Stomach (tissue), 9 donors: Measurements from ENCODE around the gene HBE1. TPM values are rescaled to one million over a fixed set of nuclear protein-coding genes. Genes with fewer than 3 reads are reported as not detected.

Experiments used
- DNase-seq, 2 donors: peaks; one replicate each; pipeline versions ENCODE4 v3.0.0 to v3.0.0-alpha.2; 2013 to 2019
- H3K27ac ChIP-seq, 5 donors: fragments of 200-600 bp in 4 of 5; sonication (generic) in 4 of 5; one replicate each; pipeline ENCODE4 v1.5.1; 2013 to 2019; ENCODE audit warnings: mild to moderate bottlenecking in 1 of 5, moderate library complexity in 1 of 5
- H3K27me3 ChIP-seq, 3 donors: fragments of 200-600 bp; sonication (generic); one replicate each; pipeline ENCODE4 v1.5.1; 2017 to 2019; ENCODE audit warnings: mixed run types in 1 of 3
- H3K36me3 ChIP-seq, 4 donors: fragments of 200-600 bp; sonication (generic); 1 replicate in 3 of 4; 2 replicates in 1 of 4; pipeline ENCODE4 v1.5.1; 2016 to 2019
- H3K4me1 ChIP-seq, 4 donors: fragments of 200-600 bp; sonication (generic); one replicate each; pipeline ENCODE4 v1.5.1; 2016 to 2019
- H3K4me3 ChIP-seq, 4 donors: fragments of 200-600 bp; sonication (generic) in 3 of 4; one replicate each; pipeline ENCODE4 v1.5.1; 2016 to 2019; ENCODE audit warnings: mild to moderate bottlenecking in 1 of 4
- H3K9me3 ChIP-seq, 4 donors: fragments of 200-600 bp; sonication (generic); one replicate each; pipeline ENCODE4 v1.5.1; 2016 to 2019
- CTCF ChIP-seq, 7 experiments: fragments of 450-650 bp in 4 of 7; fragments of 200-600 bp in 3 of 7; sonication (generic) in 3 of 7; IDR thresholded peaks; one replicate each; pipeline ENCODE4 v1.5.1; 2016 to 2019; ENCODE audit warnings: antibody characterized with exemption in 7 of 7, control low read depth in 2 of 7, mild to moderate bottlenecking in 1 of 7
- EP300 ChIP-seq: sonication (generic); formaldehyde crosslinking; IDR thresholded peaks from one replicate; pipeline ENCODE4 v1.6.1; 2017; ENCODE audit warnings: antibody characterized with exemption
- POLR2A ChIP-seq, 4 donors: fragments of 450-650 bp; IDR thresholded peaks; one replicate each; pipeline ENCODE4 v1.6.1; 2016; ENCODE audit warnings: antibody characterized with exemption in 4 of 4, control low read depth in 2 of 4, mild to moderate bottlenecking in 1 of 4, moderate library complexity in 1 of 4
- POLR2AphosphoS5 ChIP-seq, 3 donors: sonication (generic); formaldehyde crosslinking; IDR thresholded peaks; one replicate each; pipeline ENCODE4 v1.6.1; 2016; ENCODE audit warnings: antibody characterized with exemption in 3 of 3
- WGBS, 5 donors: extraction: QIAGEN DNeasy Blood & Tissue Kit in 3 of 5; methylation state at CpG; one replicate each; pipeline versions ENCODE4 v1.1.5 to v1.1.7; 2013 to 2018; 5-methylcytosine and 5-hydroxymethylcytosine counted together
- intact Hi-C: fragments of 100-400 bp; cut with DNase I; formaldehyde crosslinking; loops from one replicate; pipeline ENCODE4 v1.15.1; 2023; ENCODE audit warnings: low total_unique reads
- polyA plus RNA-seq, 3 donors: library from polyadenylated mRNA; stranded (reverse); fragments of 200-250 nt; gene quantifications; one replicate each; pipeline ENCODE4 v1.2.3, GENCODE V29; 2013
- total RNA-seq, 5 donors: library from RNA; depleted of rRNA; stranded (reverse); fragments of >200 nt; gene quantifications; one replicate each; pipeline versions ENCODE4 v1.1.0 to v1.2.3, GENCODE V29; 2014 to 2016
- donor health status: healthy with polysubstance abuse.
- donor health status: Bipolar disorder and iron deficiency.
- donor health status: healthy.

The HBE1 gene
- total and polyA plus RNA-seq, 8 donors: 1.3 TPM; not detected in 7

- peak in 1 of 3 donors; percentile 25 for TF ChIP-seq POLR2AphosphoS5 (IDR thresholded peaks at IDR 0.05)
- TF ChIP-seq POLR2A (IDR thresholded peaks at IDR 0.05): no peak
- intact Hi-C loops: no loop called here
- H3K27me3 ChIP-seq: no peaks in the 10 kb centered on the region
- no peaks in the 10 kb centered on the region for H3K9me3 ChIP-seq
- H3K4me1 ChIP-seq: no peaks in the 10 kb centered on the region
- DNase-seq: peak in 1 of 2 donors; percentile 67
- WGBS, 5 donors: 44 to 55% (median 54%) methylated on average over 7 of the region's 7 CpGs
- H3K4me3 ChIP-seq: no peak overlapping the region
- no peaks in the 10 kb centered on the region for H3K36me3 ChIP-seq
- H3K27ac ChIP-seq: no peak overlapping the region
These were observed 26.6 kb downstream of the HBE1 start for GRCh38 chr11:5242933-5243815.

- no peaks in the 10 kb centered on the region for H3K4me1 ChIP-seq
- no peaks in the 10 kb centered on the region for H3K27me3 ChIP-seq
- H3K27ac ChIP-seq: no peak overlapping the region
- no peak overlapping the region for H3K4me3 ChIP-seq
- DNase-seq: no peak
- H3K36me3 ChIP-seq: no peaks in the 10 kb centered on the region
- 54 to 69% (median 61%) methylated on average over 2 of the region's 2 CpGs for WGBS, 5 donors
- intact Hi-C loops: no loop called here
- no peaks in the 10 kb centered on the region for H3K9me3 ChIP-seq
- TF ChIP-seq CTCF (IDR thresholded peaks at IDR 0.05) (no peak), POLR2A (IDR thresholded peaks at IDR 0.05) (no peak), EP300 (no peak), POLR2AphosphoS5 (IDR thresholded peaks at IDR 0.05) (no peak)
These were observed 27.5 kb downstream of the HBE1 start for GRCh38 chr11:5242208-5242607.

GRCh38 chr11:5241458-5241857, 28.3 kb downstream of the HBE1 start:
- Histone ChIP-seq H3K4me1 (no peaks in the 10 kb centered on the region), H3K4me3 (no peak overlapping the region), H3K36me3 (no peaks in the 10 kb centered on the region), H3K9me3 (no peaks in the 10 kb centered on the region), H3K27ac (no peak overlapping the region), H3K27me3 (no peaks in the 10 kb centered on the region)
- intact Hi-C loops: no loop called here
- 65 to 80% (median 71%) methylated on average over 3 of the region's 3 CpGs for WGBS, 5 donors
- no peak for DNase-seq
- TF ChIP-seq POLR2AphosphoS5 (IDR thresholded peaks at IDR 0.05) (no peak), CTCF (IDR thresholded peaks at IDR 0.05) (no peak), EP300 (no peak), POLR2A (IDR thresholded peaks at IDR 0.05) (no peak)

- no peak for DNase-seq
- 49 to 70% (median 60%) methylated on average over 2 of the region's 2 CpGs for WGBS, 5 donors
- H3K9me3 ChIP-seq: no peaks in the 10 kb centered on the region
- no peaks in the 10 kb centered on the region for H3K36me3 ChIP-seq
- no peaks in the 10 kb centered on the region for H3K4me1 ChIP-seq
- H3K4me3 ChIP-seq: no peak overlapping the region
- TF ChIP-seq POLR2A (IDR thresholded peaks at IDR 0.05) (no peak), POLR2AphosphoS5 (IDR thresholded peaks at IDR 0.05) (no peak), EP300 (no peak), CTCF (IDR thresholded peaks at IDR 0.05) (no peak)
- H3K27ac ChIP-seq: no peak overlapping the region
- intact Hi-C loops: no loop called here
- no peaks in the 10 kb centered on the region for H3K27me3 ChIP-seq
These were observed 29.3 kb downstream of the HBE1 start for GRCh38 chr11:5240458-5240857.

GRCh38 chr11:5240056-5240455, 29.7 kb downstream of the HBE1 start:
- Histone ChIP-seq H3K4me3 (no peak overlapping the region), H3K27ac (no peak overlapping the region), H3K4me1 (no peaks in the 10 kb centered on the region), H3K27me3 (no peaks in the 10 kb centered on the region), H3K36me3 (no peaks in the 10 kb centered on the region), H3K9me3 (no peaks in the 10 kb centered on the region)
- intact Hi-C loops: no loop called here
- no peak for DNase-seq
- no peak for TF ChIP-seq CTCF (IDR thresholded peaks at IDR 0.05)
- no peak for TF ChIP-seq POLR2AphosphoS5 (IDR thresholded peaks at IDR 0.05)
- no peak for TF ChIP-seq POLR2A (IDR thresholded peaks at IDR 0.05)
- TF ChIP-seq EP300: no peak
- WGBS, 5 donors: 78 to 92% (median 83%) methylated on average over 1 of the region's 1 CpG
